HepG2 (cell line): ENCODE measurements around the gene LRRC27. TPM values are rescaled to one million over a fixed set of nuclear protein-coding genes. Genes with fewer than 3 reads are reported as not detected.

Experiments used
- ATAC-seq: fragments of 200-7000 bp; cut with Tn5 transposase; 3 replicates; pipeline ENCODE4 v1.9.1; 2020; ENCODE audit warnings: mild to moderate bottlenecking, moderate library complexity
- BruUV-seq: library from RNA; stranded (reverse); fragments of 400-500 nt; replicated peaks from 2 replicates; lab custom pipeline; 2021; lab: Mats Ljungman, UMichigan
- CTCF ChIA-PET: fragments of 300-600 bp; formaldehyde crosslinking; extraction: SDS; loops from one replicate; lab custom pipeline; 2021; ENCODE audit warnings: low total read pairs, inconsistent platforms, low intra/inter-chr PET ratio; lab: Yijun Ruan, JAX
- POLR2A ChIA-PET: fragments of 350-600 bp; sonication (Branson Sonifier 250); formaldehyde crosslinking; loops from one replicate; lab custom pipeline; 2020; ENCODE audit warnings: antibody characterized with exemption, inconsistent platforms; lab: Yijun Ruan, JAX
- DNase-seq: peaks from one replicate; pipeline ENCODE4 v3.0.0-alpha.2; 2015; ENCODE audit warnings: low spot score
- FAIRE-seq: peaks from 3 replicates; lab custom pipeline; 2011; peaks lifted over from hg19 to GRCh38; lab: Jason Lieb, UNC
- H2AFZ ChIP-seq: one replicate; pipeline ENCODE4 v1.6.1; 2011; ENCODE audit warnings: low read length, inconsistent platforms
- H3K27ac ChIP-seq: fragments of 300-600 bp; 3 replicates; pipeline ENCODE4 v1.8.0; 2011; ENCODE audit warnings: mixed run types, mild to moderate bottlenecking, mixed read lengths, low read length, inconsistent platforms; ENCODE audit not compliant: insufficient read depth; ENCODE audit errors: extremely low read length
- H3K27me3 ChIP-seq, 2 experiments: fragments of 200-600 bp in 1 of 2; 2 replicates in 1 of 2; 3 replicates in 1 of 2; pipeline versions ENCODE4 v1.6.0 to v1.8.0; 2011; ENCODE audit warnings: low read length in 2 of 2, mild to moderate bottlenecking in 2 of 2, moderate library complexity in 2 of 2, inconsistent platforms in 1 of 2; ENCODE audit not compliant: insufficient read depth in 2 of 2, control insufficient read depth in 1 of 2
- H3K36me3 ChIP-seq, 2 experiments: fragments of 200-600 bp in 1 of 2; replicated peaks in 1 of 2; 2 replicates in 1 of 2; 3 replicates in 1 of 2; pipeline versions ENCODE4 v1.5.1 to v1.8.0; 2011; ENCODE audit warnings: low read length in 2 of 2, inconsistent platforms in 1 of 2; ENCODE audit not compliant: insufficient read depth in 2 of 2, control insufficient read depth in 1 of 2
- H3K4me1 ChIP-seq: 2 replicates; pipeline ENCODE4 v1.5.1; 2012; ENCODE audit warnings: low read length, inconsistent platforms; ENCODE audit not compliant: insufficient read depth
- H3K4me2 ChIP-seq: 2 replicates; pipeline ENCODE4 v1.6.0; 2011; ENCODE audit warnings: low read depth, low read length, inconsistent platforms
- H3K4me3 ChIP-seq, 3 experiments: fragments of 200-600 bp in 1 of 3; sonication (generic), shearing (Covaris generic) in 1 of 3; replicated peaks in 1 of 3; 2 replicates each; pipeline ENCODE4 v1.5.1; 2011 to 2016; ENCODE audit warnings: low read length in 3 of 3, inconsistent platforms in 2 of 3, low read depth in 2 of 3, mild to moderate bottlenecking in 2 of 3, control low read depth in 1 of 3, mixed read lengths in 1 of 3; ENCODE audit not compliant: insufficient read depth in 1 of 3
- H3K79me2 ChIP-seq: one replicate; pipeline ENCODE4 v1.6.1; 2011; ENCODE audit warnings: low read length, inconsistent platforms; ENCODE audit not compliant: insufficient read depth
- H3K9ac ChIP-seq: 2 replicates; pipeline ENCODE4 v1.6.0; 2011; ENCODE audit warnings: mild to moderate bottlenecking, low read depth, low read length, inconsistent platforms; ENCODE audit not compliant: insufficient read depth
- H3K9me3 ChIP-seq: 2 replicates; pipeline ENCODE4 v1.5.1; 2012; ENCODE audit warnings: mild to moderate bottlenecking, low read length
- H4K20me1 ChIP-seq: 2 replicates; pipeline ENCODE4 v1.6.0; 2011; ENCODE audit warnings: inconsistent platforms, mild to moderate bottlenecking, low read length, moderate library complexity; ENCODE audit not compliant: insufficient read depth
- CBX1 ChIP-seq: IDR thresholded peaks from one replicate; pipeline ENCODE4 v1.6.1; 2016; ENCODE audit warnings: antibody characterized with exemption, low read depth
- CBX5 ChIP-seq: sonication (generic); formaldehyde crosslinking; IDR thresholded peaks from 2 replicates; pipeline ENCODE4 v1.4.0; 2020; ENCODE audit warnings: missing genetic modification reagents, borderline replicate concordance
- CEBPG ChIP-seq: IDR thresholded peaks from 2 replicates; pipeline ENCODE4 v1.6.1; 2016
- HMGXB4 ChIP-seq, 2 experiments: sonication (generic) in 1 of 2; formaldehyde crosslinking in 1 of 2; IDR thresholded peaks; 2 replicates each; pipeline versions ENCODE4 v1.4.0 to v1.6.1; 2018 to 2020; ENCODE audit warnings: missing genetic modification reagents in 2 of 2, borderline replicate concordance in 1 of 2, low read depth in 1 of 2, mild to moderate bottlenecking in 1 of 2, missing biosample characterization in 1 of 2
- PITX1 ChIP-seq: sonication (generic); formaldehyde crosslinking; IDR thresholded peaks from 2 replicates; pipeline ENCODE4 v1.5.1; 2020; ENCODE audit warnings: mild to moderate bottlenecking, missing genetic modification reagents
- SMARCC2 ChIP-seq: fragments of 450-650 bp; IDR thresholded peaks from 2 replicates; pipeline ENCODE4 v1.6.1; 2017; ENCODE audit warnings: antibody characterized with exemption, mild to moderate bottlenecking
- TAF15 ChIP-seq: fragments of 200-400 bp; formaldehyde crosslinking; IDR thresholded peaks from one replicate; pipeline ENCODE4 v1.6.1; 2018; ENCODE audit warnings: mild to moderate bottlenecking, low read depth, low read length; ENCODE audit not compliant: poor library complexity, severe bottlenecking
- TBX2 ChIP-seq: sonication (generic); formaldehyde crosslinking; IDR thresholded peaks from 2 replicates; pipeline ENCODE4 v1.5.0; 2020; ENCODE audit warnings: missing genetic modification reagents, mild to moderate bottlenecking, borderline replicate concordance
- ZNF503 ChIP-seq: sonication (generic); formaldehyde crosslinking; IDR thresholded peaks from 2 replicates; pipeline ENCODE4 v1.4.0; 2020; ENCODE audit warnings: missing genetic modification reagents
- ZNF567 ChIP-seq: sonication (generic); formaldehyde crosslinking; IDR thresholded peaks from 2 replicates; pipeline ENCODE4 v1.8.1; 2023; ENCODE audit warnings: mild to moderate bottlenecking, missing genetic modification reagents, borderline replicate concordance
- ZNF740 ChIP-seq: sonication (generic); formaldehyde crosslinking; IDR thresholded peaks from 2 replicates; pipeline ENCODE4 v1.4.0; 2020; ENCODE audit warnings: missing genetic modification reagents
- ZNF770 ChIP-seq: sonication (generic); formaldehyde crosslinking; IDR thresholded peaks from 2 replicates; pipeline ENCODE4 v1.5.0; 2020; ENCODE audit warnings: mild to moderate bottlenecking, missing genetic modification reagents
- ZNF781 ChIP-seq: sonication (generic); formaldehyde crosslinking; IDR thresholded peaks from 2 replicates; pipeline ENCODE4 v1.5.1; 2020; ENCODE audit warnings: borderline replicate concordance, mild to moderate bottlenecking, missing genetic modification reagents; ENCODE audit errors: not compliant biosample characterization
- ZSCAN25 ChIP-seq: sonication (generic); formaldehyde crosslinking; IDR thresholded peaks from 2 replicates; pipeline ENCODE4 v1.8.0; 2022; ENCODE audit warnings: mild to moderate bottlenecking, missing genetic modification reagents
- ZUFSP ChIP-seq: sonication (generic); formaldehyde crosslinking; IDR thresholded peaks from 2 replicates; pipeline ENCODE4 v1.9.0; 2021; ENCODE audit warnings: missing genetic modification reagents, mild to moderate bottlenecking, borderline replicate concordance
- WGBS: methylation state at CpG from one replicate; pipeline ENCODE4 v1.1.6; 2017; ENCODE audit warnings: low lambda C conversion rate; 5-methylcytosine and 5-hydroxymethylcytosine counted together
- in situ Hi-C: cut with HindIII; loops from 2 replicates; pipeline ENCODE4 v1.10.0; 2017; ENCODE audit warnings: low pct_unique_long_range_greater_than_20kb; ENCODE audit not compliant: extremely low pct_ligation_motif_present
- intact Hi-C: fragments of 100-400 bp; cut with micrococcal nuclease; formaldehyde crosslinking; loops from one replicate; pipeline ENCODE4 v1.10.0; 2022; ENCODE audit not compliant: unreplicated experiment
- polyA plus RNA-seq, 8 experiments: library from polyadenylated mRNA; depleted of rRNA in 3 of 8; stranded (reverse) in 7 of 8; unstranded in 1 of 8; fragments of >200 nt; fragmentation: Illumina TruSeq in 4 of 8; extraction: Trizol in 4 of 8; gene quantifications; 2 replicates each; pipeline versions ENCODE4 v1.2.1 to v1.2.3, GENCODE V29; 2011 to 2016; ENCODE audit warnings: low read depth in 4 of 8, missing spikeins in 1 of 8, mixed read lengths in 1 of 8; ENCODE audit not compliant: insufficient read depth in 1 of 8
- total RNA-seq, 5 experiments: library from RNA; depleted of rRNA; stranded (reverse); fragments of >200 nt; fragmentation: Illumina TruSeq; extraction: Trizol; gene quantifications; 2 replicates each; pipeline ENCODE4 v1.2.3, GENCODE V29; 2016; ENCODE audit warnings: low read depth in 1 of 5

The LRRC27 gene
- total and polyA plus RNA-seq, 2 of the 13 experiments (the other 11 are each of a cell fraction or from before 2014, with no cell fraction given): 4.2 to 4.6 TPM

GRCh38 chr10:132390170-132390920 lies 58.4 kb downstream of the LRRC27 start:
- in situ Hi-C loops: no loop called here
- POLR2A ChIA-PET: interaction anchor here (1.3 kb wide), 1 partner anchor 57 kb away, joined by 5 read pairs; no protein-coding TSS in a partner anchor
- TF ChIP-seq CBX5 (CRISPR knock-in tag): no peak
- TF ChIP-seq PITX1 (CRISPR knock-in tag): no peak
- no peak for TF ChIP-seq SMARCC2
- 0 out of 2 replicates have a peak, but pooled peaks have one; percentile 18 for TF ChIP-seq CEBPG (CRISPR knock-in tag)
- no peak for TF ChIP-seq ZNF503 (CRISPR knock-in tag)
- TF ChIP-seq ZNF740: no peak
- TF ChIP-seq ZNF770 (CRISPR knock-in tag): peak; percentile 73
- TF ChIP-seq HMGXB4 (CRISPR knock-in tag; IDR thresholded peaks at IDR 0.05; ENCODE audit: borderline replicate concordance in 1 of 2, low read depth in 1 of 2): no peak
- TF ChIP-seq TBX2 (CRISPR knock-in tag): 0 out of 2 replicates have a peak, but pooled peaks have one; percentile 20
- no peak for TF ChIP-seq ZUFSP (CRISPR knock-in tag)
- no peak for TF ChIP-seq ZNF781 (CRISPR knock-in tag)
- TF ChIP-seq ZSCAN25 (CRISPR knock-in tag): no peak
- TF ChIP-seq ZNF567 (CRISPR knock-in tag): no peak
- no peak for TF ChIP-seq CBX1
- TF ChIP-seq TAF15: no peak

More at GRCh38 chr10:132390170-132390920, 58.4 kb downstream of the LRRC27 start:
- FAIRE-seq (no peak), DNase-seq (no peak), ATAC-seq (no peak)
- H3K4me1 ChIP-seq: peaks cover 56% of the 10 kb centered on the region
- H3K27me3 ChIP-seq: peaks cover 8 to 37% of the 10 kb centered on the region in 2 experiments; a peak in 3 of 5 replicates
- no TSS peak for BruUV-seq
- peak overlapping the region; percentile 24; the same call in 1 of the 2 replicates for H3K9ac ChIP-seq
- H3K27ac ChIP-seq: no peak overlapping the region
- H3K36me3 ChIP-seq: no peaks in the 10 kb centered on the region
- no peak overlapping the region for H2AFZ ChIP-seq
- CTCF ChIA-PET: no interaction called here
- H3K9me3 ChIP-seq: no peaks in the 10 kb centered on the region
- H4K20me1 ChIP-seq: no peaks in the 10 kb centered on the region
- 12% methylated on average over 7 of the region's 8 CpGs for WGBS
- H3K79me2 ChIP-seq: no peaks in the 10 kb centered on the region
- intact Hi-C loops: no loop called here
- H3K4me3 ChIP-seq: peak overlapping the region in 1 of 3 experiments; percentile 37; a peak in 1 of 6 replicates
- peak overlapping the region; percentile 68 for H3K4me2 ChIP-seq
